GM19467 (cell line): ENCODE measurements around the gene ANKRD55.

ENCODE experiments used
- ATAC-seq: cut with Tn5 transposase; IDR thresholded peaks from one replicate; pipeline ENCODE4 v1.9.1; 2021; ENCODE audit warnings: mild to moderate bottlenecking, moderate library complexity; ENCODE audit not compliant: unreplicated experiment

The ANKRD55 gene

GRCh38 chr5:56054666-56055065, 178.5 kb downstream of the ANKRD55 start:
- ATAC-seq: no peak

- ATAC-seq: no peak
Measured at GRCh38 chr5:56053363-56053762, 179.8 kb downstream of the ANKRD55 start.

GRCh38 chr5:56052735-56053134, 180.4 kb downstream of the ANKRD55 start:
- no peak for ATAC-seq

GRCh38 chr5:56050551-56051255, 182.4 kb downstream of the ANKRD55 start:
- no peak for ATAC-seq
